Esophagus muscularis mucosa (tissue), 4 donors: ENCODE data around the gene STAU1.
"Not testable (repeated sequence)": the region's sequence is repeated elsewhere in the genome, so short reads cannot be mapped to it uniquely, and the experiment has no call there.

Experiments
- EP300 ChIP-seq: sonication (generic); formaldehyde crosslinking; IDR thresholded peaks from one replicate; pipeline ENCODE4 v1.6.1; 2017; ENCODE audit warnings: antibody characterized with exemption
- POLR2A ChIP-seq: fragments of 450-650 bp; IDR thresholded peaks from one replicate; pipeline ENCODE4 v1.6.1; 2017; ENCODE audit warnings: antibody characterized with exemption, moderate library complexity, mild to moderate bottlenecking, low read depth
- POLR2AphosphoS5 ChIP-seq, 2 donors: sonication (generic); formaldehyde crosslinking; IDR thresholded peaks; one replicate each; pipeline ENCODE4 v1.6.1; 2017; ENCODE audit warnings: antibody characterized with exemption in 2 of 2
- TF ChIP-seq, protein P1 (sequence below), 3 experiments: fragments of 200-600 bp in 2 of 3; fragments of 450-650 bp in 1 of 3; sonication (generic) in 2 of 3; IDR thresholded peaks; one replicate each; pipeline ENCODE4 v1.5.1; 2017 to 2019; ENCODE audit warnings: antibody characterized with exemption in 3 of 3, mild to moderate bottlenecking in 2 of 3, moderate library complexity in 1 of 3

DNA sequence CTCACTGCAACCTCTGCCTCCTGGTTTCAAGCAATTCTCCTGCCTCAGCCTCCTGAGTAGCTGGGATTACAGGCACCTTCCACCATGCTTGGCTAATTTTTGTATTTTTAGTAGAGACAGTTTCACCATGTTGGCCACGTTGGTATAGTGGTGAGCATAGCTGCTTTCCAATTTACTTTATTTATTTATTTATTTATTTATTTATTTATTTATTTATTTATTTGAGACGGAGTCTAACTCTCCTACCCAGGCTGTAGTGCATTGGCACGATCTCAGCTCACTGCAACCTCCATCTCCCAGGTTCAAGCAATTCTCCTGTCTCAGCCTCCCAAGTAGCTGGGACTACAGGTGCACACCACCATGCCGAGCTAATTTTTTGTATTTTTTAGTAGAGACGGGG is 87.8 kb downstream of the STAU1 start:
- TF ChIP-seq, protein P1, sequence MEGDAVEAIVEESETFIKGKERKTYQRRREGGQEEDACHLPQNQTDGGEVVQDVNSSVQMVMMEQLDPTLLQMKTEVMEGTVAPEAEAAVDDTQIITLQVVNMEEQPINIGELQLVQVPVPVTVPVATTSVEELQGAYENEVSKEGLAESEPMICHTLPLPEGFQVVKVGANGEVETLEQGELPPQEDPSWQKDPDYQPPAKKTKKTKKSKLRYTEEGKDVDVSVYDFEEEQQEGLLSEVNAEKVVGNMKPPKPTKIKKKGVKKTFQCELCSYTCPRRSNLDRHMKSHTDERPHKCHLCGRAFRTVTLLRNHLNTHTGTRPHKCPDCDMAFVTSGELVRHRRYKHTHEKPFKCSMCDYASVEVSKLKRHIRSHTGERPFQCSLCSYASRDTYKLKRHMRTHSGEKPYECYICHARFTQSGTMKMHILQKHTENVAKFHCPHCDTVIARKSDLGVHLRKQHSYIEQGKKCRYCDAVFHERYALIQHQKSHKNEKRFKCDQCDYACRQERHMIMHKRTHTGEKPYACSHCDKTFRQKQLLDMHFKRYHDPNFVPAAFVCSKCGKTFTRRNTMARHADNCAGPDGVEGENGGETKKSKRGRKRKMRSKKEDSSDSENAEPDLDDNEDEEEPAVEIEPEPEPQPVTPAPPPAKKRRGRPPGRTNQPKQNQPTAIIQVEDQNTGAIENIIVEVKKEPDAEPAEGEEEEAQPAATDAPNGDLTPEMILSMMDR (IDR thresholded peaks at IDR 0.05): not testable (repeated sequence)
- TF ChIP-seq POLR2A; POLR2AphosphoS5 (IDR thresholded peaks at IDR 0.05); EP300: not testable (repeated sequence)
